Fibroblast of gingiva (primary cell): ENCODE results near the gene PPA1.
"Not testable (repeated sequence)": the region's sequence is repeated elsewhere in the genome, so short reads cannot be mapped to it uniquely, and the experiment has no call there.

Experiments
- DNase-seq: peaks from one replicate; pipeline ENCODE4 v3.0.0-alpha.2; 2011; ENCODE audit warnings: low read depth

Gene PPA1

DNA sequence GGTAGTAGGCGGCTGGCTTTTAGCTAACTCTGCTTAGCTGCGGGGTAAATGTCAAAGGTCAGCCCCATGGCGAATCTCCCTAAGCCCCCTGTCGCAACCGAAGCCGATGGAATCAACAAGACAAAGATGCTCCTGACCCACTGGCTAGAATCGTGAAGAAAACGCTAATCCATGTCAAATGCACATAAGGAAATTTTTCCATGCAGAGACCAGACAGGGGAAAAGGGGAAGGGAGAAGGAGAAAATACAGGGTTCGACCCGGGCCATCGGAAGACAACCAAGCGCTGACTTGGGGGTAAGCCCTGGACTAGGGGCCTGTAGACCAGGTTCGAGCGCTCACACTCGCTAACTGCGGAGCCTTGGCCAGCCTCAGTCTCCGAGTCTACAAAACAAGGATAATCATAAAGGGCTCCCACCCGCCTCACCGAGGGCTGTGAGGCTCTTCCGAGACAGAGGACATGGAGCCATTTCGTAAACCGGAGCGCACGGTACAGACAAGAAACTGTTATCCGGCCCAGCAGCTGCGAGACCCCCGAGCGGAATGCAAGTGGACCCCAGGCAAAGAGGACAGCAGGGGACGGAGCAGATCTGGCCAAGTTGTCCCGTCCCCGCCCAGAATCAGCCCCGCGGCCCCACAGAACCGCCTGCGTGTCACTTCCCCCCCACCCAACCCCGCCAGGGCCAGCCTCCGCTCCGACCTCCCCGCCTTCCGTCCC lies 63.4 kb downstream of the PPA1 start:
- DNase-seq, result peak; percentile 20

DNA sequence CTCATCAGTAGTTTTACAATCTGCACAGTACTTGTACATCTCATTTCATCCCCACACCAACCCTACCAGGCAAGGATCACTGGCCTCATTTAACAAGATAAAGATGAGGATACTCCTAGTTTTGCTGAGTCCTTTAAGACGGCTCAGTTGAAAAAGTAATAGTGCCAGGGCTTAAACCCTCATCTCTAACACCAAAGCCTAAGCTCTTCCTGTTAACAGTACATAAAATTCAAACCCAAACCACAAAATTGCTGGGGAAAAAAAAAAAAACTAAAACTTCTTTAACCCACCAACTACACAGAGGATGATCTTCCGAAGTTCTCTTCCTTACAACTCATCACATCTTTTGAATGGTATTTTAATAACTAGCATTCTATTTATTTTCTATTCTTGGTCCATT lies 64.2 kb downstream of the PPA1 start:
- DNase-seq, result no peak

DNA sequence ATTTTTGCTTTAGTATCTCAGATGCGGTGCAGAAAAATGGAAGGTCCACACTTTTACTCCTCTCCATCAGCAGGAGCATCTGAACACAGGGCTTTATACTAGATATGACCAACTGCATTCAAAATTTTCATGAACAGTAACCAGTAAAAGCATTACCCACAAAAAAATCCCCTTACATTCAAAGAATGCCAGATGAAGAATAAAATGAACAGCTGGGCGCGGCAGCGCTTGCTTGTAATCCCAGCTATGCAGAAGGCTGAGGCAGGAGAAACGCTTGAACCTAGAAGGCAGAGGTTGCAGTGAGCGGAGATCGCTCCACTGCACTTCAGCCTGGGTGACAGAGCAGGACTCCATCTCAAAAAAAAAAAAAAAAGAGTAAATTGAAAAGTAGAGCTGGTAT lies 66.0 kb downstream of the PPA1 start:
- no peak for DNase-seq

DNA sequence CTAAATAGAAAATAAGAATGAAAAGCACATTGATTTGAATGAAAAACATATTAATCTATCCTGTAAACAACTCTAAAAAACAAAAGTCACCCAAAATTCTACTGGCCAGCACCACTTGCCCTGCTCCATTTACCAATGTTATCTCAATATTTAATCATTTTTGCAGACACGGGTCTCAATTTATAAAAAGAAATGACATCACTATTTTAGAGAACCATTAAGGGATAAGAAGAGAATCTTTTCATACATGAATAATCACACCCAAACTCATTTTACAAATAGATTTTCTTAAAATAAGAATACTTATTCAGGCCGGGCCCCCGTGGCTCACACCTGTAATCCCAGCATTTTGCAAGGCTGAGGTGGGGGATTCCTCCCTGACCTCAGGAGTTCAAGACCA lies 66.8 kb downstream of the PPA1 start:
- DNase-seq, result no peak

DNA sequence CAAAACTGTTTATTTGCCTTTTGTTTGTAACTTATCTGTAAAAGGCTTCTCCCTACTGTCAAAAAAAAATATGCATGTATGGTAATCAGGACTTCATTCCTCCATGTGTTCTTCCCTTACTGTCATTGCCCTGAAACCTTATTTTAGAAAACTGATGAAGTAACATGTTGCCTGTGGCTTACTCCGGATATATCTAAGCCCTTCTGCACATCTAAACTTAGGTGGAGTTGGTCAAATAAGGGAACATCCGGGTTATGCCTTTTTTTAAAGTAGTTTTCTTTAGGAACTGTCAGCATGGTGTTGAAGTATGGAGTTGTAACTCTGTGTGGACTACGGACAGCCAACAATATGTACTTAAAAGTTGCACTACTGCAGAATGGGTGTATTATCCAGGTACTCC lies 69.1 kb downstream of the PPA1 start:
- DNase-seq, result no peak

DNA sequence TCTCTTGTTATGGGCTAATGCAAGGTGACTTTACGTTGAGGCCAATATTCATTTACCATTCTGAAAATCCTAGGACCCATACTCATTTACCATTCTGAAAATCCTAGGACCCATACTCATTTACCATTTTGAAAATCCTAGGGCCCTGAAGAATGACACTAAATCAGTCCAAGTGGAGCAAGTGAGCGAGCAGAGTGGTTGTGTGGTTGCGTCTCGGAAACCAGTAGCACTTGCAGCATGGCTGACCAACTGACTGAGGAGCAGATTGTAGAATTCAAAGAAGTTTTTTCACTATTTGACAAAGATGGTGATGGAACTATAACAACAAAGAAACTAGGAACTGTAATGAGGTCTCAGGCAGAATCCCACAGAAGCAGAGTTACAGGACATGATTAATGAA lies 69.8 kb downstream of the PPA1 start:
- no peak for DNase-seq

DNA sequence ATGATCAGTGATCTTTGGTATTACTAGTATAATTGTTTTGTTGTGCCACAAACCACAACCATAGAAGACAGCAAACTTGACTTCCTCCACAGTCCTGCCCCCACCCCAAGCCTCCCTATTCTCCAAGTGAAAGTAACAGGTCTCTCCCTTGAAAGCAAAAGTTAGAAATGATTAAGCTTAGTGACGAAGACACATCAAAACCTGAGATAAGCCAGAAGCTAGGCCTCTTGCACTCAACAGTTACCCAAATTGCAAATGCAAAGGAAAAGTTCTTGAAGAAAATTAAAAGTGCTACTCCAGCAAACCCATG lies 70.4 kb downstream of the PPA1 start:
- no peak for DNase-seq

DNA sequence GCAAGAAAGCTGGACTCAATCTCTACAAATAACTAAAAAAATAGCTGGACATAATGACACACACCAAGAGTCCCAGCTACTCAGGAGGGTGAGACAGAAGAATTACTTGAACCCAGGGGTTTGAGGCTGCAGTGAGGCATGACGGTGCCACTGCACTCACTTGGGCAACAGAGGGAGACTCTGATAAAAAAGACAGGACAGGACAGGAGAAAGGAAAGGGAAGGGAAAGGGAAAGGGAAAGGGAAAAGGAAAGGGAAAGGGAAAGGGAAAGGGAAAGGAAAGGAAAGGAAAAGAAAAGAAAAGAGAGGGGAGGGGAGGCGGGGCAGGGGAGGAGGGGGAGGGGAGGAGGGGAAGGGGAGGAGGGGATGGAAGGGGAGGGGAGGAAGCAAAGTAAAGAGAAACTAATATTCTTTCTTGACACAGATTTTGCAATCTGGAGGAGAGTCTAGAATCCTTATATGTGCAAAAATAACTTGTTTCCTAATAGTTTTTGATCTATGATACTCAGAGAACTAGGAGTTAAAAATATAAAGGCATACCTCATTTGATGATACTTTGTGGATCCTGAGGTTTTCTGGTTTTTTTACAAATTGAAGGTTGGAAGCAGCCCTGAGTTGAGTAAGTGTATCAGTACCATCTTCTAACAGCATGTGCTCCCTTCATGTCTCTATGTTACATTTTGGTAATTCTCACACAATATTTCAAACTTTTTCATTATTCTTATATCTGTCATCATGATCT lies 70.9 kb downstream of the PPA1 start:
- DNase-seq, result no peak

DNA sequence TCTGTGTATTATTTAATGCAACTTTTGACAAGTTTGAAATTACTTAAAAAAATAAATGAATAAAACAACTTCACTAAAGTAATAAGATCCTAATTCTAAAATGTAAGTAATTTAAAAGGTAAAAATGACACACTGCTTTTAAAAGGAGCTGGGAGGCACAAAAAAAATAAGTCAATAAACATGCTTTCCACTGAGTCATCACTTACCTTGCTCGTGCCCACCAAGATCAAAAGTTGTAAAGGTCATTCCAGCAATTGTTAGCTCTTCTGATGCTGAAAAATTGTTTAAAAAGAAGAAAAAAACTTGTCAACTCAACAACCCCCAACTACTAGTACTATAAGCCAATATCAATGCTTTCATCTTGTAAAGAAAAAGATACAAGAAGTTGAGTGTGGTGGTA lies 72.4 kb downstream of the PPA1 start:
- no peak for DNase-seq

DNA sequence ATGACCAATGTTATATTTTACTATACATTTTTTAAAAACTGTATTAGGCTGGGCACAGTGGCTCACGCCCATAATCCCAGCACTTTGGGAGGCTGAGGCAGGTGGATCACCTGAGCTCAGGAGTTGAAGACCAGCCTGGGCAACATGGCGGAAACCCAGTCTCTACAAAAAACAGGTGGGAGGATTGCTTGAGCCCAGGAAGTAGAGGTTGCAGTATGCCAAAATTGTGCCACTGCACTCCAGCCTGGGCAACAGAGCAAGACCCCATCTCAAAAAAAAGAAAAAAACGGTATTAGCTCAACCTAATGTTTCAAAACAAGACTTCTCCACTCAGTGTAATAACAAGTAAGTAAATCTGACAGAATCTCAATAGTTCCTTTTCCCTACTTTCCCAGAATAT lies 73.9 kb downstream of the PPA1 start:
- not testable (repeated sequence) for DNase-seq

DNA sequence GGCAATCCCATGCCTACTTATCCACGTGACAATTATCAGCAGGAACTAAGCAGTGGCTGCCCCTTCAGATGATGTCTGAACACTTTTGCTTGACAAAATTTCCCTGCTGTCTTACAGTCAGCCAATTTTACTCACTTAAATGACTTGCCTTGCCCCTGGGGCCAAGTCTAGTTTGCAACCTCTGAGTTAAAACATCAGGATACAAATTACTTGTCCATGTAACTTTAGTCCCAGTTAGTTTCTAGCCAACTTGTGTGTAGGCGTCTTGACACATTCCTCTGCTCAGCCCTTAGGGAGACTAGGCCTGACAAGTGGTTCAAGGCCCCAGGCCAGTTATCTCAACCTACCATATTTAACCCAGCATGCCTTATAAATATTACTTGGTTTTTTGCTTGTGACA lies 75.1 kb downstream of the PPA1 start:
- DNase-seq, result no peak

DNA sequence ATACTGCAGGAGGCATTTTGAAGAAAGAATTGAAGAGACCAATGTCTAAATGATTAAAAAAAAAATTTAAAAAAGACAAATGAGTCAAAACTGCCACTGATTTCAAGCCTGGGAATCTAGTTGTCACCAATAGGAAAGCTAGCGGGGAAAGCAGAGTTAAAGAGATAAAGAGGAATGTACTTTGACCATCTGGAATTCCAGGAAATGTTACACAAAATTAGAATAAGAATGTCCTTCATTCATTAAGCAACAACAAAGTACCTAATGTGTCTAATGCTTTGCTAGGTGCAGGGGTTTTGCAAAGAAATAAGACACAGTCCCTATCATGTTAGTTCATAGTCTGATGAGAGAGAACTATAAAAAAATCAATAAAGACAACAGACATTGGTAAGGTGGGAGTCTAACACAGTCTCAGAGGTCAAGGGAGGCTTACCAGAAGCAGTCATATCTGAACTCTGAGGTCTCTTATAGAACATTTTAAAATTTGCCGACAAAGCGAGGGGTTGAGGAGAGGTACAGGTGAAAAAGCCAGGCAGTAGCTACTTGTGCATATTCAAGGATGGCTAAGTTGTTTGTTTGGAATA lies 77.9 kb downstream of the PPA1 start:
- no peak for DNase-seq
